ENCODE measurements around the gene CARD9.

CARD9 gene

DNA sequence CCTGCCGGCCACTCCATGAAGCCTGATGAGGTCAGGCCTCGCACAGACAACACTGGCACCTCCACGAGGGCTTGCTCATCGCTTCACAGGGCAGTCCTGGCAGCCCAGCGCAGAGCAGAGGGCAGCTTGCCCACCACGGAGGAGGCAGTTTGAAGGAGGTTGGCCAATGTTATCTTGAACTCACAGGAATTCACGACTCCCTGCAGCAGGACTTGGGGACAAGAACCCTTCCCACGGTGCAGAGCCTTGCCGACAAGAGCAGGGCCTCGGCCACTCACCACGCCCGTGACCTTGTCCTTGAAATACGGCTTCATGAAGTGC, 21.5 kb upstream of the CARD9 start:
- DNase-seq = no peak
- TF ChIP-seq, protein P1, sequence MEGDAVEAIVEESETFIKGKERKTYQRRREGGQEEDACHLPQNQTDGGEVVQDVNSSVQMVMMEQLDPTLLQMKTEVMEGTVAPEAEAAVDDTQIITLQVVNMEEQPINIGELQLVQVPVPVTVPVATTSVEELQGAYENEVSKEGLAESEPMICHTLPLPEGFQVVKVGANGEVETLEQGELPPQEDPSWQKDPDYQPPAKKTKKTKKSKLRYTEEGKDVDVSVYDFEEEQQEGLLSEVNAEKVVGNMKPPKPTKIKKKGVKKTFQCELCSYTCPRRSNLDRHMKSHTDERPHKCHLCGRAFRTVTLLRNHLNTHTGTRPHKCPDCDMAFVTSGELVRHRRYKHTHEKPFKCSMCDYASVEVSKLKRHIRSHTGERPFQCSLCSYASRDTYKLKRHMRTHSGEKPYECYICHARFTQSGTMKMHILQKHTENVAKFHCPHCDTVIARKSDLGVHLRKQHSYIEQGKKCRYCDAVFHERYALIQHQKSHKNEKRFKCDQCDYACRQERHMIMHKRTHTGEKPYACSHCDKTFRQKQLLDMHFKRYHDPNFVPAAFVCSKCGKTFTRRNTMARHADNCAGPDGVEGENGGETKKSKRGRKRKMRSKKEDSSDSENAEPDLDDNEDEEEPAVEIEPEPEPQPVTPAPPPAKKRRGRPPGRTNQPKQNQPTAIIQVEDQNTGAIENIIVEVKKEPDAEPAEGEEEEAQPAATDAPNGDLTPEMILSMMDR (IDR thresholded peaks at IDR 0.05; ENCODE audit: low read depth, low read length, missing control alignments) = no peak
- H3K27me3 ChIP-seq (replicated peaks) = no peaks in the 10 kb centered on the region
- no peak overlapping the region for H3K4me3 ChIP-seq (ENCODE audit: low read depth, low read length)
- peaks cover 76% of the 10 kb centered on the region for H3K36me3 ChIP-seq (replicated peaks)
- in situ Hi-C loops (cut with HindIII; ENCODE audit: low pct_ligation_motif_present, low sequenced_read_pairs) = no loop called here
- H3K27ac ChIP-seq = no peak overlapping the region

GRCh38 chr9:136394312-136395019, 21.0 kb upstream of the CARD9 start:
- in situ Hi-C loops (cut with HindIII; ENCODE audit: low pct_ligation_motif_present, low sequenced_read_pairs) = no loop called here
- Histone ChIP-seq H3K4me3 (ENCODE audit: low read depth, low read length) (no peak overlapping the region), H3K36me3 (replicated peaks) (peaks cover 81% of the 10 kb centered on the region), H3K27ac (no peak overlapping the region), H3K27me3 (replicated peaks) (no peaks in the 10 kb centered on the region)
- TF ChIP-seq, protein P1 (IDR thresholded peaks at IDR 0.05; ENCODE audit: low read depth, low read length, missing control alignments) = no peak
- no peak for DNase-seq

DNA sequence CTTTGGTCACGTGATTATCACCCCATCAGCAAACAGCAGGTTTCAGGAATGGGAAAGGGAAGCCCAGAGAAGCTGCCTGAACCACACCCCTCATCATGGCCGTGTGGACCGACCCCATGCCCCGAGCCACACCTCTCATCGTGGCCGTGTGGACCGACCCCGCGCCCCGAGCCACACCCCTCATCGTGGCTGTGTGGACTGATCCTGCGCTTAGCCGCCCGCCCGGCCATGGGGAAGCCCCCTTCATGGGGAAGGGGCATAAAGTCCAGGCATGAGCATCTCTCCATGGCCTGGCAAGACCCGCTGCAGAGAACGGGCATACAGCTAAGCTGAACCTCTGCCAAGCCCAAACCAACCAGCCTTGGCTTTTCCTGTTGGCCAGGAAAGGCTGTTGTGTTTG, 20.1 kb upstream of the CARD9 start:
- in situ Hi-C loops (cut with HindIII; ENCODE audit: low pct_ligation_motif_present, low sequenced_read_pairs) = no loop called here
- peaks cover 89% of the 10 kb centered on the region for H3K36me3 ChIP-seq (replicated peaks)
- no peak for DNase-seq
- TF ChIP-seq, protein P1 (IDR thresholded peaks at IDR 0.05; ENCODE audit: low read depth, low read length, missing control alignments) = no peak
- no peaks in the 10 kb centered on the region for H3K27me3 ChIP-seq (replicated peaks)
- no peak overlapping the region for H3K27ac ChIP-seq
- no peak overlapping the region for H3K4me3 ChIP-seq (ENCODE audit: low read depth, low read length)

DNA sequence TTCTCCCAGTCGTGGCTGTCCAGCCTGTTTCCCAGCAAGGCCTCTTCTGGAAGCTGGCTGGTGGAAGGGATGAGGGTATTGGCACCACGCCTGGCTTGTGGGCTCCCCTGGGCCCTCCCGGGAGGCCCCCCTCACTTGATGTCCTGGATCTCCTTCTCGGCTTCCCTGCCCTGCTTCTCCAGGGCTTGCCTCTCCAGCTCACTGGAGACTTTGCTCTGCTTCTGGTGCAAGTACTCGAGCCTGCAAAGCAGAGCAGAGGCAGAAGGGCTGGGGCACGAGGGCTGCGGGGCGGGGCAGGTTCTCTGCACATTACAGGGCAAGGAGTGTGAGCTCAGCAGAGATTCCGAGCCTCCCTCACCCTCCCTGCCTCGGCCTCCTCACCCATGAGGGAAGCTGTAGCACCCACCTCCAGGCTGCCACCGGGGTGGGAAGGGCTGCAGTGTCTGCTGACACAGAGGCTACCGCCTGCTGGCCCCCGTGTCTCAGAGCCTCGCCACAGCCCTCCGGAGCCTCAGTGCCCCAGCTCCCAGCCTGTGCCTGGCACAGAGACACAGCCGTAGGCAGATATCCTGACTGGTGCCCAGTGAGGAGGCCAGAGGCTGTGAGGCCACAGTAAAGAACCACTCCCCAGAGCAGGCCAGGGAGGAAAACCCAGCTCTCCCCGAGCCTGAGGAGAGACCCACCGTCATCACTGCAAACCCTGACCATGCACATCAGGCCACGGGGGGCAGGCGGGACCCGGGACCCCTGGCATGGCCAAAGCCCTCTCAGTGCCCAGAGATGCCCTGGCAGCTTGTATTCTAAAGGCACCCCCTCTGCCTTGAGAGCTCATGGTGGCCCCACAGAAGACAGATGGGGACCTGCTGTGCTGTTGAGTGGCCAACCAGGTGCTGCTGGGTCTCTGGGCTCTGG, 19.3 kb upstream of the CARD9 start:
- TF ChIP-seq, protein P1 (IDR thresholded peaks at IDR 0.05; ENCODE audit: low read depth, low read length, missing control alignments) = no peak
- in situ Hi-C loops (cut with HindIII; ENCODE audit: low pct_ligation_motif_present, low sequenced_read_pairs) = no loop called here
- Histone ChIP-seq H3K27me3 (replicated peaks) (no peaks in the 10 kb centered on the region), H3K36me3 (replicated peaks) (peaks cover 88% of the 10 kb centered on the region), H3K27ac (no peak overlapping the region), H3K4me3 (ENCODE audit: low read depth, low read length) (no peak overlapping the region)
- no peak for DNase-seq

DNA sequence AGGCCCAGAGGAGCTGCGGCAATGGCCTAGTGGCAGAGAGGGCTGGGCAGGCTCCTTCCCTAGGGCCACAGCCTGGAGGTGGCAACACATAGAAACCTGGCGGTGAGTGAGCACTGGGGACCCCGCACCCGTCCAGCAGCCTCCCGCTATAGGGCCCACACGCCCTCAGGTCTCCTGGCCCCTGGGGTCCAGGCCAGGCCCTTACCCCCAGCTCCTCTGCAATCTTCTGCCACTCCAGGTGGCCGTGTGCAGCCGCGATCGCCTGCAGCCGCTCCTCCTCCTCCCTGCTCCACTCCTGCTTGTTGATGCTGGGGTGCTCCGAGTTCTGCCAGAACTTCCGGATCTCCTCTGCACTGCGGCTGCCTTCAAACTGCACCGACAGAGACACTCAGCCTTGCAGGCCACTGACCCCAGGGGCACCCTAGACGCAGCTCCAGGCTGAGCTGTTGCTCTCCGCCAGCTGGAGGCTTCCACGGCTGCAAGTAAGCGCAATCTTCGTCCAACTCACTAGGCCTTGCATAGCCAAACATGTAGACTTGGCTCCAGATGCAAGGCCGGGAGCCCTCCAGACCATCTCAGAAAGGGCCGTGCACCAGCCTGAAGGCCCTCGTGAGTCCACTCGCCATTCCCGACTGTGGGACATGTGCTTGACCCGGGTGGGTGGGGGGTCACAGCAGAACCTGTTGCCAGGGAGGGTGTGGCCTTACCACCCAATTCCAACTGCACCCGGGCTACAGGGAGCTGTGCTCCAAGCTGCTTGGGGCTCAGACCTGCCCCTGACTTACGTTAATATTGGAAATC, 18.5 kb upstream of the CARD9 start:
- Histone ChIP-seq H3K36me3 (replicated peaks) (peaks cover 91% of the 10 kb centered on the region), H3K27me3 (replicated peaks) (no peaks in the 10 kb centered on the region), H3K4me3 (ENCODE audit: low read depth, low read length) (no peak overlapping the region), H3K27ac (no peak overlapping the region)
- in situ Hi-C loops (cut with HindIII; ENCODE audit: low pct_ligation_motif_present, low sequenced_read_pairs) = no loop called here
- no peak for DNase-seq
- TF ChIP-seq, protein P1 (IDR thresholded peaks at IDR 0.05; ENCODE audit: low read depth, low read length, missing control alignments) = no peak
